SK-N-SH (cell line): ENCODE measurements around the gene CYBA. TPM values are rescaled to one million over a fixed set of nuclear protein-coding genes. Genes with fewer than 3 reads are reported as not detected.

ENCODE experiments used
- CTCF ChIA-PET: fragments of 300-600, 350-600 bp; formaldehyde crosslinking; extraction: SDS; loops from one replicate; lab custom pipeline; 2021; lab: Yijun Ruan, JAX
- POLR2A ChIA-PET: fragments of 350-600 bp; sonication (Branson Sonifier 250); formaldehyde crosslinking; extraction: SDS; loops from one replicate; lab custom pipeline; 2020; ENCODE audit warnings: antibody characterized with exemption, inconsistent platforms; lab: Yijun Ruan, JAX
- DNase-seq: peaks from one replicate; pipeline ENCODE4 v3.0.0; 2012
- H2AFZ ChIP-seq: fragments of 200-600 bp; sonication (generic); 2 replicates; pipeline ENCODE4 v1.8.1; 2016; ENCODE audit warnings: antibody characterized with exemption, mild to moderate bottlenecking, low read depth
- H3F3A ChIP-seq: fragments of 200-600 bp; sonication (generic); replicated peaks from 2 replicates; pipeline ENCODE3; 2016; ENCODE audit warnings: antibody characterized with exemption, mild to moderate bottlenecking; ENCODE audit not compliant: insufficient read depth
- H3K27ac ChIP-seq, 2 experiments: fragments of 200-500 bp in 1 of 2; fragments of 200-600 bp in 1 of 2; sonication (Bioruptor generic) in 1 of 2; sonication (generic), shearing (Covaris generic) in 1 of 2; 2 replicates each; pipeline versions ENCODE4 v1.5.1 to v1.6.1; 2014 to 2016; ENCODE audit warnings: low read depth in 2 of 2, inconsistent platforms in 1 of 2, low read length in 1 of 2, mild to moderate bottlenecking in 1 of 2, mixed read lengths in 1 of 2
- H3K27me3 ChIP-seq: fragments of 200-600 bp; sonication (generic), shearing (Covaris generic); 2 replicates; pipeline ENCODE4 v1.6.1; 2016; ENCODE audit warnings: mixed run types; ENCODE audit not compliant: insufficient read depth
- H3K36me3 ChIP-seq, 2 experiments: fragments of 200-500 bp in 1 of 2; fragments of 200-600 bp in 1 of 2; sonication (Bioruptor generic) in 1 of 2; sonication (generic) in 1 of 2; replicated peaks in 1 of 2; 2 replicates each; pipeline versions ENCODE3 to v1.5.1; 2014 to 2016; ENCODE audit warnings: low read length in 1 of 2, mild to moderate bottlenecking in 1 of 2; ENCODE audit not compliant: insufficient read depth in 2 of 2, control insufficient read depth in 1 of 2
- H3K4me1 ChIP-seq, 2 experiments: fragments of 200-500 bp in 1 of 2; fragments of 200-600 bp in 1 of 2; sonication (Bioruptor generic) in 1 of 2; sonication (generic), shearing (Covaris generic) in 1 of 2; 2 replicates each; pipeline versions ENCODE4 v1.5.1 to v1.6.1; 2014 to 2016; ENCODE audit warnings: low read depth in 1 of 2, low read length in 1 of 2, mixed run types in 1 of 2; ENCODE audit not compliant: insufficient read depth in 2 of 2, control insufficient read depth in 1 of 2
- H3K4me2 ChIP-seq: fragments of 200-600 bp; sonication (generic), shearing (Covaris generic); 2 replicates; pipeline ENCODE4 v1.6.1; 2017; ENCODE audit warnings: mixed run types
- H3K4me3 ChIP-seq, 2 experiments: fragments of 200-500 bp in 1 of 2; fragments of 200-600 bp in 1 of 2; sonication (Bioruptor generic) in 1 of 2; sonication (generic), shearing (Covaris generic) in 1 of 2; 2 replicates each; pipeline versions ENCODE4 v1.5.1 to v1.8.1; 2014 to 2016; ENCODE audit warnings: low read depth in 2 of 2, inconsistent platforms in 1 of 2, low read length in 1 of 2, mild to moderate bottlenecking in 1 of 2, mixed read lengths in 1 of 2, moderate library complexity in 1 of 2
- H3K79me2 ChIP-seq: fragments of 200-600 bp; sonication (generic); 2 replicates; pipeline ENCODE4 v1.8.1; 2017; ENCODE audit warnings: mild to moderate bottlenecking; ENCODE audit not compliant: insufficient read depth
- H3K9ac ChIP-seq: fragments of 200-600 bp; sonication (generic); 2 replicates; pipeline ENCODE4 v1.6.1; 2017; ENCODE audit warnings: mixed run types
- H3K9me2 ChIP-seq: fragments of 200-600 bp; sonication (generic); 2 replicates; pipeline ENCODE4 v1.6.1; 2017; ENCODE audit warnings: mixed run types
- H3K9me3 ChIP-seq: fragments of 200-600 bp; sonication (generic); 2 replicates; pipeline ENCODE4 v1.6.1; 2017; ENCODE audit warnings: mixed run types, mild to moderate bottlenecking, moderate library complexity
- H4K20me1 ChIP-seq: fragments of 200-600 bp; sonication (generic); 2 replicates; pipeline ENCODE4 v1.6.1; 2017; ENCODE audit warnings: mild to moderate bottlenecking, mixed run types; ENCODE audit not compliant: insufficient read depth
- EP300 ChIP-seq, 2 experiments: IDR thresholded peaks; 2 replicates each; pipeline versions ENCODE4 v1.4.0 to v1.6.1; 2012; ENCODE audit warnings: borderline replicate concordance in 1 of 2, low read depth in 1 of 2, low read length in 1 of 2
- FOXJ3 ChIP-seq: sonication (generic); formaldehyde crosslinking; IDR thresholded peaks from 2 replicates; pipeline ENCODE4 v1.5.1; 2020; ENCODE audit warnings: mild to moderate bottlenecking, missing genetic modification reagents
- GABPA ChIP-seq: IDR thresholded peaks from 2 replicates; pipeline ENCODE4 v1.4.0; 2012; ENCODE audit warnings: low read depth, mild to moderate bottlenecking
- MAX ChIP-seq: IDR thresholded peaks from 2 replicates; pipeline ENCODE4 v1.4.0; 2012; ENCODE audit warnings: low read depth
- MXI1 ChIP-seq: IDR thresholded peaks from 2 replicates; pipeline ENCODE4 v1.6.1; 2012; ENCODE audit warnings: mild to moderate bottlenecking, low read depth, low read length, improper control_type of control experiment
- NRF1 ChIP-seq: IDR thresholded peaks from 2 replicates; pipeline ENCODE4 v1.6.1; 2012; ENCODE audit warnings: low read depth, mild to moderate bottlenecking, low read length
- PBX3 ChIP-seq: IDR thresholded peaks from 2 replicates; pipeline ENCODE4; 2012
- POLR2AphosphoS5 ChIP-seq: IDR thresholded peaks from 2 replicates; pipeline ENCODE4 v1.6.1; 2012; ENCODE audit warnings: low read depth, low read length
- REST ChIP-seq: IDR thresholded peaks from 2 replicates; pipeline ENCODE4 v1.6.1; 2012; ENCODE audit warnings: mild to moderate bottlenecking, low read depth, low read length, moderate library complexity
- SMC3 ChIP-seq: IDR thresholded peaks from 2 replicates; pipeline ENCODE4 v1.6.1; 2012; ENCODE audit warnings: low read depth, low read length, improper control_type of control experiment
- TAF1 ChIP-seq: IDR thresholded peaks from 2 replicates; pipeline ENCODE4 v1.6.1; 2012; ENCODE audit warnings: low read depth, mild to moderate bottlenecking, low read length, moderate library complexity, borderline replicate concordance
- TCF12 ChIP-seq: IDR thresholded peaks from 2 replicates; pipeline ENCODE4 v1.4.0; 2012
- TEAD4 ChIP-seq: IDR thresholded peaks from 2 replicates; pipeline ENCODE4 v1.4.0; 2012; ENCODE audit warnings: mild to moderate bottlenecking, borderline replicate concordance; ENCODE audit not compliant: insufficient read depth
- USF2 ChIP-seq: fragments of 150-350 bp; IDR thresholded peaks from 2 replicates; pipeline ENCODE4 v1.6.1; 2017; ENCODE audit warnings: antibody characterized with exemption, low read length, low read depth, borderline replicate concordance
- WGBS: methylation state at CpG from one replicate; pipeline ENCODE4 v1.1.6; 2017; ENCODE audit warnings: low lambda C conversion rate; 5-methylcytosine and 5-hydroxymethylcytosine counted together
- polyA plus RNA-seq, 3 experiments: library from polyadenylated mRNA; depleted of rRNA; stranded (reverse); fragments of >200 nt; gene quantifications; 2 replicates each; pipeline ENCODE4 v1.2.3, GENCODE V29; 2012

Gene CYBA
- polyA plus RNA-seq, 1 of the 3 experiments (the other 2 are of a cell fraction): 176 TPM

- peaks cover 20% of the 10 kb centered on the region; the same call in 1 of the 2 replicates for H3K79me2 ChIP-seq
- 92% methylated on average over 19 of the region's 20 CpGs for WGBS
- CTCF ChIA-PET: interaction anchor here (1.6 kb wide), 1 partner anchor 9 kb away, joined by 7 read pairs; no protein-coding TSS in a partner anchor
- H3K27me3 ChIP-seq: no peaks in the 10 kb centered on the region
- POLR2A ChIA-PET: interaction anchor here (0.6 kb wide), 1 partner anchor 633 kb away, joined by 3 read pairs; no protein-coding TSS in a partner anchor
- H4K20me1 ChIP-seq: peaks cover 13% of the 10 kb centered on the region
- no peak overlapping the region for H3K4me3 ChIP-seq
- peaks cover 0 to 31% of the 10 kb centered on the region in 2 experiments for H3K36me3 ChIP-seq
- no peaks in the 10 kb centered on the region for H3K4me1 ChIP-seq
- TF ChIP-seq USF2 (no peak), EP300 (IDR thresholded peaks at IDR 0.05; ENCODE audit: borderline replicate concordance in 1 of 2, low read depth in 1 of 2, low read length in 1 of 2) (no peak), MXI1 (no peak), PBX3 (no peak), REST (no peak), GABPA (no peak), POLR2AphosphoS5 (no peak), NRF1 (no peak), TEAD4 (no peak), FOXJ3 (no peak), TCF12 (no peak), SMC3 (no peak), MAX (no peak), TAF1 (no peak)
- TF ChIP-seq, all 33 proteins: peak for 0
- H3F3A ChIP-seq: no peaks in the 10 kb centered on the region
- no peak overlapping the region for H3K27ac ChIP-seq
- H3K9ac ChIP-seq: no peak overlapping the region
- no peaks in the 10 kb centered on the region for H3K9me2 ChIP-seq
- H3K4me2 ChIP-seq: no peak overlapping the region
- H3K9me3 ChIP-seq: no peaks in the 10 kb centered on the region
- no peak for DNase-seq
- no peak overlapping the region for H2AFZ ChIP-seq
Measured at GRCh38 chr16:88618182-88618955, 32.5 kb downstream of the CYBA start.
